Liver (tissue), 3 donors: ENCODE results near the gene PLXDC2.

ENCODE experiments used
- FOXA2 ChIP-seq: IDR thresholded peaks from 2 replicates; pipeline ENCODE4 v1.6.1; 2016; ENCODE audit warnings: antibody characterized with exemption
- GABPA ChIP-seq, 2 donors: IDR thresholded peaks in 1 of 2; conservative IDR thresholded peaks in 1 of 2; 2 replicates each; pipeline ENCODE4 v1.6.1; 2016; ENCODE audit warnings: antibody characterized with exemption in 2 of 2, mild to moderate bottlenecking in 1 of 2, moderate library complexity in 1 of 2
- RAD21 ChIP-seq, 2 donors: IDR thresholded peaks; 2 replicates each; pipeline ENCODE4 v1.6.1; 2016; ENCODE audit warnings: antibody characterized with exemption in 2 of 2, mild to moderate bottlenecking in 2 of 2
- RXRA ChIP-seq, 2 donors: IDR thresholded peaks; 2 replicates each; pipeline ENCODE4 v1.6.1; 2017 to 2018; ENCODE audit warnings: antibody characterized with exemption in 2 of 2, mild to moderate bottlenecking in 1 of 2
- SP1 ChIP-seq: IDR thresholded peaks from 2 replicates; pipeline ENCODE4 v1.6.1; 2018; ENCODE audit warnings: antibody characterized with exemption, mild to moderate bottlenecking
- TAF1 ChIP-seq: conservative IDR thresholded peaks from 2 replicates; pipeline ENCODE4 v1.6.1; 2016; ENCODE audit warnings: antibody characterized with exemption, mild to moderate bottlenecking
- YY1 ChIP-seq: IDR thresholded peaks from 2 replicates; pipeline ENCODE4 v1.6.1; 2016; ENCODE audit warnings: antibody characterized with exemption, mild to moderate bottlenecking
- TF ChIP-seq, protein P1 (sequence below): fragments of 150-350 bp; IDR thresholded peaks from 2 replicates; pipeline ENCODE4 v1.5.1; 2017; ENCODE audit warnings: improper control_type of control experiment, low read depth, low read length; ENCODE audit not compliant: missing input control
- TF ChIP-seq, protein P2 (sequence below): IDR thresholded peaks from 2 replicates; pipeline ENCODE4 v1.6.1; 2016; ENCODE audit warnings: antibody characterized with exemption
- TF ChIP-seq, protein P3 (sequence below): IDR thresholded peaks from 2 replicates; pipeline ENCODE4 v1.6.1; 2016; ENCODE audit warnings: antibody characterized with exemption
- TF ChIP-seq, protein P4 (sequence below): IDR thresholded peaks from 2 replicates; pipeline ENCODE4 v1.6.1; 2016; ENCODE audit warnings: antibody characterized with exemption
- TF ChIP-seq, protein P5 (sequence below): IDR thresholded peaks from 2 replicates; pipeline ENCODE4 v1.6.1; 2016; ENCODE audit warnings: antibody characterized with exemption, mild to moderate bottlenecking
- donor health status: healthy.
- donor health status: healthy.

DNA sequence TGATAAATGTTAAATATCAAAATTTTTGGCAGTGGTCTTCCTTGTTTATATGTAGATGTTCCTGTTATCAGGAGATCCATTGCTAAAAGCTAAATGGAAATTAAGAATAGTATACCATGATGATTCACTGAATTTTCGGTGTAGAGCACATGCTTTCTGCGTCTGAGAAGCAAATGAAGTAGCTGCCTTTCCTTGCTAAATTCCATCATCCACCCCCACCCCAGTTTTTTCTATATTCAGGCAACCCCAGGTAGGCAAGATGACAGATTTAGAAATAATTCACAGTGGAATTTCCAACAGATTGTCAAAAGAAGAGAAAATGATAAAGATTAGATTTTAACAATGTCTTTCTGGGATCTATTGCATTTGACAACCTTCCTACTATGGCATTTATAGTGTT, 231.9 kb downstream of the PLXDC2 start:
- TF ChIP-seq, protein P1, sequence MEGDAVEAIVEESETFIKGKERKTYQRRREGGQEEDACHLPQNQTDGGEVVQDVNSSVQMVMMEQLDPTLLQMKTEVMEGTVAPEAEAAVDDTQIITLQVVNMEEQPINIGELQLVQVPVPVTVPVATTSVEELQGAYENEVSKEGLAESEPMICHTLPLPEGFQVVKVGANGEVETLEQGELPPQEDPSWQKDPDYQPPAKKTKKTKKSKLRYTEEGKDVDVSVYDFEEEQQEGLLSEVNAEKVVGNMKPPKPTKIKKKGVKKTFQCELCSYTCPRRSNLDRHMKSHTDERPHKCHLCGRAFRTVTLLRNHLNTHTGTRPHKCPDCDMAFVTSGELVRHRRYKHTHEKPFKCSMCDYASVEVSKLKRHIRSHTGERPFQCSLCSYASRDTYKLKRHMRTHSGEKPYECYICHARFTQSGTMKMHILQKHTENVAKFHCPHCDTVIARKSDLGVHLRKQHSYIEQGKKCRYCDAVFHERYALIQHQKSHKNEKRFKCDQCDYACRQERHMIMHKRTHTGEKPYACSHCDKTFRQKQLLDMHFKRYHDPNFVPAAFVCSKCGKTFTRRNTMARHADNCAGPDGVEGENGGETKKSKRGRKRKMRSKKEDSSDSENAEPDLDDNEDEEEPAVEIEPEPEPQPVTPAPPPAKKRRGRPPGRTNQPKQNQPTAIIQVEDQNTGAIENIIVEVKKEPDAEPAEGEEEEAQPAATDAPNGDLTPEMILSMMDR, result no peak
- no peak for TF ChIP-seq RXRA (IDR thresholded peaks at IDR 0.05)
- TF ChIP-seq RAD21 (IDR thresholded peaks at IDR 0.05), result no peak
- TF ChIP-seq, protein P2, sequence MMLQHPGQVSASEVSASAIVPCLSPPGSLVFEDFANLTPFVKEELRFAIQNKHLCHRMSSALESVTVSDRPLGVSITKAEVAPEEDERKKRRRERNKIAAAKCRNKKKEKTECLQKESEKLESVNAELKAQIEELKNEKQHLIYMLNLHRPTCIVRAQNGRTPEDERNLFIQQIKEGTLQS, result no peak
- TF ChIP-seq YY1, result no peak
- TF ChIP-seq, protein P3, sequence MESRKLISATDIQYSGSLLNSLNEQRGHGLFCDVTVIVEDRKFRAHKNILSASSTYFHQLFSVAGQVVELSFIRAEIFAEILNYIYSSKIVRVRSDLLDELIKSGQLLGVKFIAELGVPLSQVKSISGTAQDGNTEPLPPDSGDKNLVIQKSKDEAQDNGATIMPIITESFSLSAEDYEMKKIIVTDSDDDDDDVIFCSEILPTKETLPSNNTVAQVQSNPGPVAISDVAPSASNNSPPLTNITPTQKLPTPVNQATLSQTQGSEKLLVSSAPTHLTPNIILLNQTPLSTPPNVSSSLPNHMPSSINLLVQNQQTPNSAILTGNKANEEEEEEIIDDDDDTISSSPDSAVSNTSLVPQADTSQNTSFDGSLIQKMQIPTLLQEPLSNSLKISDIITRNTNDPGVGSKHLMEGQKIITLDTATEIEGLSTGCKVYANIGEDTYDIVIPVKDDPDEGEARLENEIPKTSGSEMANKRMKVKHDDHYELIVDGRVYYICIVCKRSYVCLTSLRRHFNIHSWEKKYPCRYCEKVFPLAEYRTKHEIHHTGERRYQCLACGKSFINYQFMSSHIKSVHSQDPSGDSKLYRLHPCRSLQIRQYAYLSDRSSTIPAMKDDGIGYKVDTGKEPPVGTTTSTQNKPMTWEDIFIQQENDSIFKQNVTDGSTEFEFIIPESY, result no peak
- TF ChIP-seq, protein P4, sequence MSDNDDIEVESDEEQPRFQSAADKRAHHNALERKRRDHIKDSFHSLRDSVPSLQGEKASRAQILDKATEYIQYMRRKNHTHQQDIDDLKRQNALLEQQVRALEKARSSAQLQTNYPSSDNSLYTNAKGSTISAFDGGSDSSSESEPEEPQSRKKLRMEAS, result no peak
- TF ChIP-seq, protein P5, sequence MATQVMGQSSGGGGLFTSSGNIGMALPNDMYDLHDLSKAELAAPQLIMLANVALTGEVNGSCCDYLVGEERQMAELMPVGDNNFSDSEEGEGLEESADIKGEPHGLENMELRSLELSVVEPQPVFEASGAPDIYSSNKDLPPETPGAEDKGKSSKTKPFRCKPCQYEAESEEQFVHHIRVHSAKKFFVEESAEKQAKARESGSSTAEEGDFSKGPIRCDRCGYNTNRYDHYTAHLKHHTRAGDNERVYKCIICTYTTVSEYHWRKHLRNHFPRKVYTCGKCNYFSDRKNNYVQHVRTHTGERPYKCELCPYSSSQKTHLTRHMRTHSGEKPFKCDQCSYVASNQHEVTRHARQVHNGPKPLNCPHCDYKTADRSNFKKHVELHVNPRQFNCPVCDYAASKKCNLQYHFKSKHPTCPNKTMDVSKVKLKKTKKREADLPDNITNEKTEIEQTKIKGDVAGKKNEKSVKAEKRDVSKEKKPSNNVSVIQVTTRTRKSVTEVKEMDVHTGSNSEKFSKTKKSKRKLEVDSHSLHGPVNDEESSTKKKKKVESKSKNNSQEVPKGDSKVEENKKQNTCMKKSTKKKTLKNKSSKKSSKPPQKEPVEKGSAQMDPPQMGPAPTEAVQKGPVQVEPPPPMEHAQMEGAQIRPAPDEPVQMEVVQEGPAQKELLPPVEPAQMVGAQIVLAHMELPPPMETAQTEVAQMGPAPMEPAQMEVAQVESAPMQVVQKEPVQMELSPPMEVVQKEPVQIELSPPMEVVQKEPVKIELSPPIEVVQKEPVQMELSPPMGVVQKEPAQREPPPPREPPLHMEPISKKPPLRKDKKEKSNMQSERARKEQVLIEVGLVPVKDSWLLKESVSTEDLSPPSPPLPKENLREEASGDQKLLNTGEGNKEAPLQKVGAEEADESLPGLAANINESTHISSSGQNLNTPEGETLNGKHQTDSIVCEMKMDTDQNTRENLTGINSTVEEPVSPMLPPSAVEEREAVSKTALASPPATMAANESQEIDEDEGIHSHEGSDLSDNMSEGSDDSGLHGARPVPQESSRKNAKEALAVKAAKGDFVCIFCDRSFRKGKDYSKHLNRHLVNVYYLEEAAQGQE, result no peak
- no peak for TF ChIP-seq TAF1
- no peak for TF ChIP-seq GABPA (IDR thresholded peaks at IDR 0.05 in 1 of 2, conservative IDR thresholded peaks at IDR 0.05 in 1 of 2)
- no peak for TF ChIP-seq SP1
- TF ChIP-seq FOXA2, result no peak
